Measurements from ENCODE around the gene UGCG.
"Not testable (repeated sequence)": the region's sequence is repeated elsewhere in the genome, so short reads cannot be mapped to it uniquely, and the experiment has no call there.

UGCG gene

GRCh38 chr9:111895996-111896941 lies at the start of gene UGCG:
TSS of gene UGCG (plus strand) at chr9:111896814. CDS start at chr9:111897216, 402 bp downstream.
- no peak for DNase-seq

GRCh38 chr9:111851553-111851952 lies 45.1 kb upstream of the UGCG start:
- DNase-seq: no peak

GRCh38 chr9:111852291-111852690 lies 44.3 kb upstream of the UGCG start:
- DNase-seq: no peak

- no peak for DNase-seq
These were observed 43.2 kb upstream of the UGCG start for GRCh38 chr9:111853450-111853827.

GRCh38 chr9:111854799-111855198 lies 41.8 kb upstream of the UGCG start:
- DNase-seq: no peak

- no peak for DNase-seq
These were observed 38.9 kb upstream of the UGCG start for GRCh38 chr9:111857555-111858211.

GRCh38 chr9:111860443-111860842 lies 36.2 kb upstream of the UGCG start:
- DNase-seq: no peak

- DNase-seq: no peak
These were observed 33.0 kb upstream of the UGCG start for GRCh38 chr9:111863636-111864035.

GRCh38 chr9:111866976-111867375 lies 29.6 kb upstream of the UGCG start:
- no peak for DNase-seq

- no peak for DNase-seq
These were observed 28.1 kb upstream of the UGCG start for GRCh38 chr9:111868475-111868874.

GRCh38 chr9:111870774-111871498 lies 25.7 kb upstream of the UGCG start:
- no peak for DNase-seq

GRCh38 chr9:111871499-111871855 lies 25.1 kb upstream of the UGCG start:
- no peak for DNase-seq

- DNase-seq: no peak
These were observed 23.7 kb upstream of the UGCG start for GRCh38 chr9:111872886-111873285.

GRCh38 chr9:111873901-111874300 lies 22.7 kb upstream of the UGCG start:
- DNase-seq: no peak

- DNase-seq: no peak
These were observed 22.1 kb upstream of the UGCG start for GRCh38 chr9:111874500-111874899.

GRCh38 chr9:111875291-111875690 lies 21.3 kb upstream of the UGCG start:
- not testable (repeated sequence) for DNase-seq

- DNase-seq: not testable (repeated sequence)
These were observed 20.9 kb upstream of the UGCG start for GRCh38 chr9:111875691-111876090.

- no peak for DNase-seq
These were observed 20.4 kb upstream of the UGCG start for GRCh38 chr9:111876179-111876578.

GRCh38 chr9:111877420-111877819 lies 19.2 kb upstream of the UGCG start:
- DNase-seq: no peak

GRCh38 chr9:111878946-111879345 lies 17.7 kb upstream of the UGCG start:
- DNase-seq: no peak

- DNase-seq: no peak
These were observed 9.5 kb upstream of the UGCG start for GRCh38 chr9:111886983-111887718.

GRCh38 chr9:111890334-111890733 lies 6.3 kb upstream of the UGCG start:
- no peak for DNase-seq

GRCh38 chr9:111890867-111891266 lies 5.7 kb upstream of the UGCG start:
- not testable (repeated sequence) for DNase-seq

Measured in SIG-M5 (cell line).